Stomach (tissue), 9 donors: ENCODE measurements around the gene MAG. TPM values are rescaled to one million over a fixed set of nuclear protein-coding genes. Genes with fewer than 3 reads are reported as not detected.

Experiments used
- DNase-seq, 2 donors: peaks; one replicate each; pipeline versions ENCODE4 v3.0.0 to v3.0.0-alpha.2; 2013 to 2019
- H3K27ac ChIP-seq, 5 donors: fragments of 200-600 bp in 4 of 5; sonication (generic) in 4 of 5; one replicate each; pipeline ENCODE4 v1.5.1; 2013 to 2019; ENCODE audit warnings: mild to moderate bottlenecking in 1 of 5, moderate library complexity in 1 of 5
- H3K27me3 ChIP-seq, 3 donors: fragments of 200-600 bp; sonication (generic); one replicate each; pipeline ENCODE4 v1.5.1; 2017 to 2019; ENCODE audit warnings: mixed run types in 1 of 3
- H3K36me3 ChIP-seq, 4 donors: fragments of 200-600 bp; sonication (generic); 1 replicate in 3 of 4; 2 replicates in 1 of 4; pipeline ENCODE4 v1.5.1; 2016 to 2019
- H3K4me1 ChIP-seq, 4 donors: fragments of 200-600 bp; sonication (generic); one replicate each; pipeline ENCODE4 v1.5.1; 2016 to 2019
- H3K4me3 ChIP-seq, 4 donors: fragments of 200-600 bp; sonication (generic) in 3 of 4; one replicate each; pipeline ENCODE4 v1.5.1; 2016 to 2019; ENCODE audit warnings: mild to moderate bottlenecking in 1 of 4
- H3K9me3 ChIP-seq, 4 donors: fragments of 200-600 bp; sonication (generic); one replicate each; pipeline ENCODE4 v1.5.1; 2016 to 2019
- EP300 ChIP-seq: sonication (generic); formaldehyde crosslinking; IDR thresholded peaks from one replicate; pipeline ENCODE4 v1.6.1; 2017; ENCODE audit warnings: antibody characterized with exemption
- POLR2A ChIP-seq, 4 donors: fragments of 450-650 bp; IDR thresholded peaks; one replicate each; pipeline ENCODE4 v1.6.1; 2016; ENCODE audit warnings: antibody characterized with exemption in 4 of 4, control low read depth in 2 of 4, mild to moderate bottlenecking in 1 of 4, moderate library complexity in 1 of 4
- POLR2AphosphoS5 ChIP-seq, 3 donors: sonication (generic); formaldehyde crosslinking; IDR thresholded peaks; one replicate each; pipeline ENCODE4 v1.6.1; 2016; ENCODE audit warnings: antibody characterized with exemption in 3 of 3
- WGBS, 5 donors: extraction: QIAGEN DNeasy Blood & Tissue Kit in 3 of 5; methylation state at CpG; one replicate each; pipeline versions ENCODE4 v1.1.5 to v1.1.7; 2013 to 2018; 5-methylcytosine and 5-hydroxymethylcytosine counted together
- intact Hi-C: fragments of 100-400 bp; cut with DNase I; formaldehyde crosslinking; loops from one replicate; pipeline ENCODE4 v1.15.1; 2023; ENCODE audit warnings: low total_unique reads
- polyA plus RNA-seq, 3 donors: library from polyadenylated mRNA; stranded (reverse); fragments of 200-250 nt; gene quantifications; one replicate each; pipeline ENCODE4 v1.2.3, GENCODE V29; 2013
- total RNA-seq, 5 donors: library from RNA; depleted of rRNA; stranded (reverse); fragments of >200 nt; gene quantifications; one replicate each; pipeline versions ENCODE4 v1.1.0 to v1.2.3, GENCODE V29; 2014 to 2016
- TF ChIP-seq, protein P1 (sequence below), 7 experiments: fragments of 450-650 bp in 4 of 7; fragments of 200-600 bp in 3 of 7; sonication (generic) in 3 of 7; IDR thresholded peaks; one replicate each; pipeline ENCODE4 v1.5.1; 2016 to 2019; ENCODE audit warnings: antibody characterized with exemption in 7 of 7, control low read depth in 2 of 7, mild to moderate bottlenecking in 1 of 7
- donor health status: healthy with polysubstance abuse.
- donor health status: Bipolar disorder and iron deficiency.
- donor health status: healthy.

MAG gene
- total and polyA plus RNA-seq, 8 donors, result 0.05 to 5.5 (median 0.73) TPM; not detected in 5

DNA sequence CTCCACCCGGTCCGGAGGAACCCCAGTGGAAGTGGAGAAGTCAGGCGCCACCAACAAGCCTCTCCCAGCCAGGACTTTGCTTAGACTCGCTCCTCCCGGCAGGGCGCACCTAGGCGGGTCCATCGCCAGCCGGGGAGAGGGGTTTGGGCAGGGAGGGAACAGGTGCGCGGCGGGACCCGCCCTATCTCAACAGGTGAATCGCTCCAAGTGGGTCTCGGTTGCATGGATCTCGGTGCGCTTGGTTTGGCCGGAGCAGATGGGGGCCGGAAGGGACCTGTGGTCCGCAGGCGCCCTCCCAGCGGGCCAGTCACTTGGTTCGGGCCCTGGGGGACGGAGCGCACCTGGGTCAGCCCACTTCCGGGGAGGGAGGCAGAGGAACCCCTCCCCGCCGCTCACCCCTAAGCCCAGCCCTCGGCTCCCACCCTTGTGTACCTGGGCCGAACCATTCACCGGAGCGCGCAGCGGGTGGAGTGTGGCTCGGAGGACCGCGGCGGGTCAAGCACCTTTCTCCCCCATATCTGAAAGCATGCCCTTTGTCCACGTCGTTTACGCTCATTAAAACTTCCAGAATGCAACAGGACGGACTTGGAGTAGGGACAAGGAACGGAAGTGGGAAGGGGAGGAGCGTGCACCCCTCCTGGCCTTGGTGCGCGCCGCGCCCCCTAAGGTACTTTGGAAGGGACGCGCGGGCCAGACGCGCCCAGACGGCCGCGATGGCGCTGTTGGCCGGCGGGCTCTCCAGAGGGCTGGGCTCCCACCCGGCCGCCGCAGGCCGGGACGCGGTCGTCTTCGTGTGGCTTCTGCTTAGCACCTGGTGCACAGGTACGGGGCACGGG lies 43.4 kb upstream of the MAG start, which contains the start of gene LSR:
LSR (plus strand) TSS at position 693 of the 836 bp plus-strand sequence; CDS start at position 714, 21 bp downstream.
- intact Hi-C loops, result no loop called here
- Histone ChIP-seq H3K27ac (peak within 1 kb of the TSS; percentile 92 to 97 (median 94)), H3K36me3 (peaks cover 0 to 23% (median 9%) of the 10 kb centered on the region in 4 donors), H3K4me1 (peaks cover 1 to 53% (median 39%) of the 10 kb centered on the region in 4 donors), H3K4me3 (peak within 1 kb of the TSS; percentile 56 to 73 (median 63)), H3K9me3 (peaks cover 0 to 6% (median 3%) of the 10 kb centered on the region in 4 donors), H3K27me3 (peaks cover 0 to 42% (median 18%) of the 10 kb centered on the region in 3 donors)
- DNase-seq, result peak; percentile 94 to 96
- 0 to 2% (median 0%) methylated on average over 14 to 69 of the region's 69 CpGs for WGBS, 5 donors
- TF ChIP-seq POLR2A (IDR thresholded peaks at IDR 0.05) (peak in 1 of 4 donors; percentile 75), EP300 (no peak), POLR2AphosphoS5 (IDR thresholded peaks at IDR 0.05) (peak in 2 of 3 donors; percentile 83 to 91)
- TF ChIP-seq, protein P1, sequence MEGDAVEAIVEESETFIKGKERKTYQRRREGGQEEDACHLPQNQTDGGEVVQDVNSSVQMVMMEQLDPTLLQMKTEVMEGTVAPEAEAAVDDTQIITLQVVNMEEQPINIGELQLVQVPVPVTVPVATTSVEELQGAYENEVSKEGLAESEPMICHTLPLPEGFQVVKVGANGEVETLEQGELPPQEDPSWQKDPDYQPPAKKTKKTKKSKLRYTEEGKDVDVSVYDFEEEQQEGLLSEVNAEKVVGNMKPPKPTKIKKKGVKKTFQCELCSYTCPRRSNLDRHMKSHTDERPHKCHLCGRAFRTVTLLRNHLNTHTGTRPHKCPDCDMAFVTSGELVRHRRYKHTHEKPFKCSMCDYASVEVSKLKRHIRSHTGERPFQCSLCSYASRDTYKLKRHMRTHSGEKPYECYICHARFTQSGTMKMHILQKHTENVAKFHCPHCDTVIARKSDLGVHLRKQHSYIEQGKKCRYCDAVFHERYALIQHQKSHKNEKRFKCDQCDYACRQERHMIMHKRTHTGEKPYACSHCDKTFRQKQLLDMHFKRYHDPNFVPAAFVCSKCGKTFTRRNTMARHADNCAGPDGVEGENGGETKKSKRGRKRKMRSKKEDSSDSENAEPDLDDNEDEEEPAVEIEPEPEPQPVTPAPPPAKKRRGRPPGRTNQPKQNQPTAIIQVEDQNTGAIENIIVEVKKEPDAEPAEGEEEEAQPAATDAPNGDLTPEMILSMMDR (IDR thresholded peaks at IDR 0.05), result no peak

DNA sequence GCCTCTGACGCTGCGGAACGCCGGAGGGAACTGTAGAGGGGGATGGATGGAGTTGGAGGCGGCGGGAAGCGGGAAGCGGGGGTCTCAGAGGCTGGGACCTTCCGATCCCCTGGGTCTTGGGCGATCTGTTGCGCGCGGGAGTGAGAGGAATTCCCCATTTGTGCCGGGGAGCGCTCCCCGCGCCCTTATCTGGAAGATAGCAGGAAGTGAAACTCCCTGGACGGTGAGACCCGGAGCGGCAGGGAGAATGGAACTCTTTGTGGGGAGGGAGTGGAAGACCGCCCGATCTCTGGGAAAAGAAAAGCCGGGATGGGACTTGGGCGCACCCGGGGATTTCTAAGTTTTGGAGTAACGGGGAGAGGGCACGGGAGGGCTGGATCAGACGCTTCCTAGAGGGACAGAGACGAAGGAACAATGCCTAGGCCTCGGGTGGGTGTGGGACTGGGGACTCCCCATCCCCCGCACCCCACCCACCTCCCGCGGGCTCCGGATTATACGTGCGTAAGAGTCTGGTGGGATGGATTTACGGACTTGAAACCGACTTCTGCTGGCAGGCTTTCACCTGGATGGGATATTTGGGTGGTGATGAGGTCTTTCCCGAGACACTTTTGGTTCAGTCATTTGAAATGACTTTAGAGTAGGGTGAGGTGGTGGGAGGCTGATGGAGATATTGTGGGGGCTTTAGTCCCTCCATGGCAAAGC lies 42.7 kb upstream of the MAG start:
- 5 to 18% (median 11%) methylated on average over 30 to 39 of the region's 39 CpGs for WGBS, 5 donors
- Histone ChIP-seq H3K9me3 (peaks cover 0 to 6% (median 0%) of the 10 kb centered on the region in 4 donors), H3K4me3 (peak overlapping the region; percentile 56 to 73 (median 63)), H3K4me1 (peaks cover 9 to 61% (median 45%) of the 10 kb centered on the region in 4 donors), H3K36me3 (peaks cover 0 to 25% (median 13%) of the 10 kb centered on the region in 4 donors), H3K27me3 (peaks cover 0 to 42% (median 18%) of the 10 kb centered on the region in 3 donors), H3K27ac (peak overlapping the region; percentile 92 to 97 (median 94))
- intact Hi-C loops, result no loop called here
- TF ChIP-seq, protein P1 (IDR thresholded peaks at IDR 0.05), result no peak
- TF ChIP-seq EP300 (no peak), POLR2A (IDR thresholded peaks at IDR 0.05) (no peak), POLR2AphosphoS5 (IDR thresholded peaks at IDR 0.05) (no peak)
- DNase-seq, result no peak

DNA sequence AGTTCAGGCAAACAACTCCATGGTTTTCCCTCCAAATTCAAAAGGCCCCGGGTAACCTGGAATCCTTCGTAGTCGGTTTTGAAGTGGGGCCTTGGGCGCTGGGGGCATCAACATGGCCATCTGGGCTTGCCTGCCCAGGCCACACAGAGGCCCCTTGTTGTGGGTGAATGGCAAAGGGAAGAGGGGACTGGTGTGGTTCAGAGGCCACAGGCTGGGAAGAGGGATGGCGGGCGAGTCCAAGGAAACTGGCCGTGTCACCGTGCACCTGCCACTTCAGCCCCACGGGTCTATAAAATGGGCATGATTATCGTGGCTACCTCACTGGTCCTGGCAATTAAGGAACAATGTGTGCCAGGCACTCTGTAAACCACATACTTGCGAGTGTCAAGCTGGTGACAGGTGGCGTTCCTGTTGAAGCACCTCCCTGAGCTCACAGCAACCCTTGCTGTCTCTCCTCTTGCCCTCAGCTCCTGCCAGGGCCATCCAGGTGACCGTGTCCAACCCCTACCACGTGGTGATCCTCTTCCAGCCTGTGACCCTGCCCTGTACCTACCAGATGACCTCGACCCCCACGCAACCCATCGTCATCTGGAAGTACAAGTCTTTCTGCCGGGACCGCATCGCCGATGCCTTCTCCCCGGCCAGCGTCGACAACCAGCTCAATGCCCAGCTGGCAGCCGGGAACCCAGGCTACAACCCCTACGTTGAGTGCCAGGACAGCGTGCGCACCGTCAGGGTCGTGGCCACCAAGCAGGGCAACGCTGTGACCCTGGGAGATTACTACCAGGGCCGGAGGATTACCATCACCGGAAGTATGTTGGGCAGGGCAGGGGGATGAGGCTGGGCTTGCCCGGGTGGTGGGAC lies 41.9 kb upstream of the MAG start:
- Histone ChIP-seq H3K27ac (peak overlapping the region; percentile 92 to 97 (median 94)), H3K4me3 (peak overlapping the region; percentile 56 to 73 (median 63)), H3K27me3 (peaks cover 0 to 42% (median 18%) of the 10 kb centered on the region in 3 donors), H3K9me3 (peaks cover 0 to 6% (median 0%) of the 10 kb centered on the region in 4 donors), H3K36me3 (peaks cover 0 to 33% (median 14%) of the 10 kb centered on the region in 4 donors), H3K4me1 (peaks cover 17 to 68% (median 53%) of the 10 kb centered on the region in 4 donors)
- TF ChIP-seq, protein P1 (IDR thresholded peaks at IDR 0.05), result no peak
- TF ChIP-seq POLR2A (IDR thresholded peaks at IDR 0.05) (no peak), EP300 (no peak), POLR2AphosphoS5 (IDR thresholded peaks at IDR 0.05) (no peak)
- DNase-seq, result no peak
- WGBS, 5 donors, result 52 to 71% (median 69%) methylated on average over 32 to 34 of the region's 34 CpGs
- intact Hi-C loops, result no loop called here
